GM18517 (cell line): ENCODE data around the gene ALG14.
"Not testable (repeated sequence)": the region's sequence is repeated elsewhere in the genome, so short reads cannot be mapped to it uniquely, and the experiment has no call there.

Source experiments
- ATAC-seq: cut with Tn5 transposase; IDR thresholded peaks from one replicate; pipeline ENCODE4 v1.9.1; 2021; ENCODE audit warnings: mild to moderate bottlenecking, moderate library complexity; ENCODE audit not compliant: unreplicated experiment

The ALG14 gene

DNA sequence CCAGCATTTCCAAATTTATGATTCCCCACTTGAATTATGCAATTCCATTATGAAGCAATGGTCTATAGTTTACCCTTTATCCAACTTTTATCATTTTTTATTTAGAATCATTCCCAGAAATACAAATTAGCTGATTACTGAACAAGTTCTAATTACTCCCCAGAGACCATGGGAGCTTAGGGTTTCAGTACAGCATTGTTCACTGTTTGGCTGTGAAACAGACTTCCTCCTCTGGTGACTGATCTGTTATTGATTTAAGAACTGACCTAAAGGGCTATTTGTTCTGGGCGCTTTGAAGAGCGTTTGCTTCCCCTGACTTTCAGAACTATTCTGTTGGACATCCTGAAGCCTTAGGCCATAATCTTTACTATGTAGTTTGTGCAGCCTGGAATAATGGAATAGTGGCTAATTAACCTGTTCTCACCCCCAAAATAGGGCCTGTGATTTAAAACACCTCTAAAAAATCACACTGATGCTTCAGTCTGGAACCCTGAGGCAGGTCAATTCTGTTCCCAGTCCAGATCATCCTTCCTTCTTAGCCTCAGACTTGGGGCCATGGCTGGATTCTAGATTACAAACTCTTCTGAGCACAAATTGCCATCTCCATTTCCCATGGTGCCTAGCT, 58.7 kb downstream of the ALG14 start:
- ATAC-seq = no peak

DNA sequence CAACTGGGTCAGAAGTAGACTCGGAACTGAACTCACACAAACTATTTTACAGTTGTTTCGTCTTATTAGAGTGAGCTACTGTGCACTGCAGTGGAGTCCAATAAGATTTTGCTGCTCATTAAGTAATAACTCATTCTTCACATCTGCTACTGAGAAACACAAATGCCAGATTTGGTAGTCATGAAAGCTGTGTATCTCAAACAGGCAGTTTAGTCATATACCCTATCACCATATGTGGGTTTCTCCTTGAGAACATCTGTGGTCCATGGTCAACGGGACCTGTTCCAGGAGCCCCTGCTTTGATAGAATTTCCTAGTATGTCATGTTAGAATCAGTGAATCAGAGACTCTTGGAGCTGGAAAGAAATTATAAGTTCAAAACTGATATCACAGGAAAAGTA, 60.4 kb downstream of the ALG14 start:
- no peak for ATAC-seq

DNA sequence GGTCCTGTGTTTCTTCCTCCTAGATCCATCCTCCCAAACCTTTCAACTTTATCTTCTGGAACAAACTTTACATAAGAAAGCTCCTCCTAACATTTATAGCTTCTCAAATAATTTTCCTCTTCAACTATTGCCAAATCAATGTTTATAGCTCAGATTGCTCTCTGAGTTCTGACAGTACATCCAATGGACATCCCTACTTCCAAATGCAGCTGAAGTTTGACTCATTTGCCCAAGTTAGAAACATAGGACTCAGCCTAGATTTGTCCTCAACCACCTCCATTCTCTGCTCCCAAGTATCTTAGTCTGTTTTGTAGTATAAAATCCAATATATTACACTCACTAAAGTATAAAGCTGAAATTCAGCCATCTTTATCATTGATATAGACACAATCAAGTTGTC, 62.6 kb downstream of the ALG14 start:
- ATAC-seq = no peak

DNA sequence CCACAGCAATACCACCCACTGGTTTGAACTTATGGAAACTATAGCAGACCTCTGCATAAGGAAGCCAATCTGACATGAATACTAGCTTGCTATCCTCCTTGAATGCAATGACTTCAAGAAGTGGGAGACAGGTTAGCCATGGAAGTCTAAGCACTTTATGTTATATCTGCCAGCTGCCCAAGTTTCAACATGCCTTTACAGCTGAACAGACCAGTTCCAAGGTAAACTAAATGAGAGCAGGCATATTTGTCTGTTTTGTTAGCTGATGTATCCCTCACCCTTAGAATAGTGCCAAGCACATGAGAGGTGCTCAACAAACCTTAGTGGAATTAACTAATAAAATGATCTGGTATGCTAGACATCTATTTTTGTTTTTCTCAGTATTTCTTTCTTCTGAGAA, 65.1 kb downstream of the ALG14 start:
- ATAC-seq = no peak

DNA sequence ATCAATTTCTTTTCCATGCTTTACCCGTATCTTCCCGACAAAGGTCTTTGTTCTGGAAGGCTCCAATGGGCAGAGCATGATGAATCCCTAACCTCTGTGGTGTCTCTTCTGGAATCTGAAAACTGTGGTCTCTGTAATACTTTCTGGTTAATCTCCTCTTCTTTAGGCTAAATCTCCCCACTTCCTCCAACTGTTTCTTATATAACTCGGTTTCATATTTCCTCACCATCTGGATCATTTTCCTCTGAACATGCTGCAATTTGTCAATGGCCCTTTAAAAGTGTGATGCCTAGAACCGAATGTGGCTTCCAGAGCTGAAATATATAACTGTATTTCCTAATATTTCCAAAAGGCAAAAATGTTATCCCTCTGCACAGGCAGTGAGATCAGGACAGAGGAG, 66.1 kb downstream of the ALG14 start:
- ATAC-seq = no peak

DNA sequence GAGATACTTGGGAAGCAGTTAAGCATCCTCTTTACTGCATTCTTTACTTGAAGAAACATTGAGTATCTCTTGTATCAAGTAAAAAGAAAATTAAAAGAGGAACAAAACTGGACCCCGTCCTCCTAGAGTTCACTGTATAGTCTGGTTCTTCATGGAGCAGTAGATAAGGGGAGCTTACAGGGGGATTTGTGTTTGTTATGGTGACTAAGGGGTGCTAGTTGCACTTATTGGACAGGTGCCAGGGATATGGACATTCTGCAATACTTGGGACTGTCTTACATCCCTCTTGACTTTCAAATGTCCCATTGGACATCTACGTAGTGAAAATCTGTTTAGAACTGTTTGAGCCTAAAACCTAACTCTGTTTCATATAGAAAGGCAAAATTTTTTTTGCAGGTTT, 67.2 kb downstream of the ALG14 start:
- ATAC-seq = no peak

DNA sequence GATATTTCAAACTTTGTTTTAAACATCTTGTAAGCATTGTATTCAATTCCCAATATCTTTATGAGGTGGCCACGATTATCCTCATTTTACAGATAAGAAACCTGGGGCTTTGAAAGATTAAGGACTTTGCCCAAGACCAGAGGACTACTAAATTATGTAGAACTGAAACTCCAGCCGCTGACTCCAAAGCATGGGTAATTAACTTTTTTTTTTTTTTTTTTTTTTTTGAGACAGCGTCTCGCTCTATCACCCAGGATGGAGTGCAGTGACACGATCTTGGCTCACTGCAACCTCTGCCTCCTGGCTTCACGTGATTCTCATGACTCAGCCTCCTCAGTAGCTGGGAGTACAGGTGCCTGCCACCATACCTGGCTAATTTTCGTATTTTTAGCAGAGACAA, 68.7 kb downstream of the ALG14 start:
- no peak for ATAC-seq

DNA sequence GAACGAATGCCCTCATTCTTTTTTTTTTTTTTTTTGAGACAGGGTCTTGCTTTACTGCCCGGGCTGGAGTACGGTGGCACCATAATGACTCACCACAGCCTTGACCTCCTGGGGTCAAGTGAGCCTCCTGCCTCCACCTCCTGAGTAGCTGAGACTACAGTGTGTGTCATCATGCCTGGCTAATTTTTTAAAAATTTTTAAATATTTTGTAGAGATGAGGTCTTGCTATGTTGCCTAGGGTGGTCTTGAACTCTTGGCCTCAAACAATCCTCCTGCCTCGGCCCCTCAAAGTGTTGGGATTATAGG, 69.4 kb downstream of the ALG14 start:
- ATAC-seq = no peak

DNA sequence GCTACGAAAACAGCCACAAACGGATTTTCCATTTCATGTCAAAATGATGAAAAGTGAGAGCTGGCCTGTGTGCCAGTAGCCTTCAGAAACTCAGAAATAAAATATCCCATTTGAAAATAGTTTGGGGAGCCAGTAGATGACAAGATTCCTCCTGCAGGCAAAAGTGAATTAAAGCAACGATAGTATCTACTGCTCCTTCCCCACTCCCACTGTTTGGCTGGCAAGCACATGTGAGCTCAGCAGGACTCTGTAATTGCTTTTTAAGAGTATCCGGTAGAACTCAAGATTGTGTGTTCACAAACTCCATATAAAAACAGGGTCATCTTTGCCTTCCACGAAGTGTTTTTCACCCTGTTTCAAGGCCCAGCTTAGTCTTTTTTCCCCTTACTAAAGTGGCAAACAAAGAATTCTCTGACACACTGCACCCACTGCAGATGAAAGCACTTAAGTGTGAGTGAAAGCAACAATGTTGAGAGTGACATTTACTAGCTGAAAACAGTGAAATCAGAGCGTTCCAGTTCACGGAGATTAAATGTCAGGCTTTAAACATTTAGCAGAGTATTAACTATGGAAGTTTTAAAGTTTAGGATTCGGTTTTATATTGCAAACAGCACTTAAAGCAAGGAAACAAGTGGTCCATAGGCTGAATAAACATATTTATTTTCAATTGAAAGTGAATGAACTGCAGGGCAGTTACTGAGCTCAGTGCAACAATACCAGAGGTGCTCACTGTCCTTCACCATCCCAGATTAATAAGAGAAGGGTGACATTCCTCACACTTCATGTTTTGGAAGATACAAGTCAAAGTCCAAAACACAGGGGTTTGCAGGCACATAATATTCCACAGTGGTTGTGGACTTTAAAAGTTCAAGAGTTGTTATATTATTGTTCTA, 70.0 kb downstream of the ALG14 start:
- ATAC-seq = no peak

DNA sequence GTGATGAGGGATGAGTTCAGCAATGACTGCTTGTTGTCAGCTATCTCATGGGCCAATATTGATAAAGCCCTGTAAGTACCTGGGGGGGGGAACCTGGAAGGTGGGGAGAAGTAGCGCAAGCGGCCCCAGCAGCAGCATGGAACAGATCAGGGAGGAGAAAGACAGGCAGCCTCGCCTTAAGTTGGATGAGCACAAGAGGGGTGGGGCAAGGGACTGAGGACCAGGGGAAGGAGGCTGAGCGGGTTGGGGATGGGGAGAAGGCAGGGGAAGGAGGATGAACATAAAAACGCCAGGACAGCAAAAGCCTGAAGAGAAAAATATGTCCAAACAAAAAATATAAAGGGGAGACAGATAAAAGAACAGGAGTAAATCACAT, 70.6 kb downstream of the ALG14 start:
- no peak for ATAC-seq

DNA sequence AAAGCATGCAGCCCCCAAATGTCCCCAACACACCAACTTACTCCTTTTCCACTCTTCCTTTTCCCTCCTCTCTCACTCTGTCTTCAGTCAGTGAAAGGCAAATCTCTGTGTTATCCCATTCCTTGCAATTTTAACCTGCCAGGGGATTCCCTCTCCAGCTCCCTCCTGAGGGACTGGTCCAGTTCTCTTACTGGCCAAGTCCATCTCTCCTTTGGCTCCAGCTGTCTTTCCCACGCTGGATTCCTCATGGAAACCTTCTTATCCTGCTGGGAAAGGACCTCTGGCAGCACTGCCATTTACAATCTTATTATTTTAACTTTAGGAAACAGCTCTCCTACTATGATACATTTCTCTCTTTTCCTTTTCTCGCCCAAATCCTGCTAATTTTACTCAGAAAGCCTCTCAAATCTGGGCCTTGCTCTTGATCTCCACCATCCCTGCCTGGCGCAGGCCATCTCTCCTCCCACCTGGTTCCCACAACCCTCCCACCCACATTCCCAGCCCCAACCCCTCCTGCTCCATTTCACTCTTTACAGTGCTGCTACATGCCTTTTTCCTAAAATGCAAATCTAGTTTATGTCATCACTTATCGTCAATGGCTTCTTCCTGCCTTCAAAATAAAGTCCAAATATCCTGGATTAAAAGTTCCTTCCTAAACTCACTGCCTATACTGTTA, 73.2 kb downstream of the ALG14 start:
- no peak for ATAC-seq

DNA sequence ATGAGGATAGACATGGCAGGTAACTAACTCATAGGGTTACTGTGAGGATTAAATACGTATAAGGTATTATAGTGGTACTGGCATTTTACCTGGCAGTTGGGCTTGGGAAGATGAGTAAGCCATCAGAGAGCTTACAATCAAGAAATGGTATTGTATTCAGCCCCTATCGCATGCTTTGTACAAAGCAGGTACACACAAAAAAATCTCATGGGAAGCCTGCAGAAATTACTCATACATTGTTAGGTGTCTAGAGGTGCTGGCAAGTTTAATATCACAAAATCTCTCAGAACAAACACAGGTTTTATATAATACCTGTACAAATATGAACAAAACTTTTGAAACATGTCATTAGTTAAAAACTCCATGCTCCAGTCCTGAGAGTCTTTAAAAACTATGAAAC, 74.0 kb downstream of the ALG14 start:
- no peak for ATAC-seq

DNA sequence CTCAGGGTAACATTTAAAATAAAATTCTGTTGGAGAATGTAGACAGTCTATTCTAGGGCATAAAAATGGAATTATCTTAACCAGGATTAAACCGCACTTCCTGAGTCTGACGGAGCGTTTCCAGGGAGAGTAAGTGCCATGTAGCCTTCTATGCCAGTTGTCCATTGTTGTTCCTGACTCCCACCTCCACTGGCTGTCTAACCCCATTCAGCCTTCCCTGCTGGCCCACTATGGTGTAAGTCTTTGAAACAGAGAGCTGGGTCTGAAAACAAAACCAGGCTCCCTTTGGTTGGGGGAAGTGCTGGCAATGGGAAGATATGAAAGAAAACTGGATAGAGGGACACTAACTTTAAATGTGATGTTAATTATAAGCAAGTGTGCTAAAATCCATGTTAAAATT, 74.6 kb downstream of the ALG14 start:
- no peak for ATAC-seq

DNA sequence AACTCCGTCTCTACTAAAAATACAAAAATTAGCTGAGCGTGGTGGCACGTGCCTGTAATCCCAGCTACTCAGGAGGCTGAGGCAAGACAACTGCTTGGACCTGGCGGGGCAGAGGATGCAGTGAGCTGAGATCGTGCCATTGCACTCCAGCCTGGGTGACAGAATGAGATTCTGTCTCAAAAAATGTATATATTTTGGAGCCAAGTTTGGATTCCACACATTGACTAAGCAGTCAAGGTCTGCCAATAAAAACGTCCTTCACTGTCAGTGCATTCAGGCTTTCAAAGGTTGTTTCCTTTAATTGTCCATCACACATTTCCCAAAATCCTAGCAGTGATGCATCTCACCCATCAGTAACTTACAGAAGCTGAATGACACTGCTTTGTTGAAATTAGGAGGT, 77.2 kb downstream of the ALG14 start:
- not testable (repeated sequence) for ATAC-seq

DNA sequence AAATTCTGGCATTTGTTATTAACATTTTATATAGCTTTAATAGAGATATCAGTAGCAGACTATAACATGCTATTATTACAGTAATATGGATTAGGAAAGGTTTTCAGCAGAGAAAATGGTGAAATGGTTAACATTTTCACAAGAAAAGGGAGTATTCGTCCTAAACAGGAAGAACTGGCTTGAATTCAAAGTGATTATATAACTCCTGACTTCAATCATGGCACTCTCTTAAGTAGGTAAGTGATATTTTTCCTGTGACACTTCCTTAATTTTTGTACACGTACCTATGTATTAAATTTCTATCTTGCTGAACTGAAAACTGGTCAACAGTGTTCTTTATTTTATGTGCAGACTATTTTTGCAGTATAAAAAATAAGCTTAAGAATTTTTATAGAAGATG, 77.9 kb downstream of the ALG14 start:
- no peak for ATAC-seq

DNA sequence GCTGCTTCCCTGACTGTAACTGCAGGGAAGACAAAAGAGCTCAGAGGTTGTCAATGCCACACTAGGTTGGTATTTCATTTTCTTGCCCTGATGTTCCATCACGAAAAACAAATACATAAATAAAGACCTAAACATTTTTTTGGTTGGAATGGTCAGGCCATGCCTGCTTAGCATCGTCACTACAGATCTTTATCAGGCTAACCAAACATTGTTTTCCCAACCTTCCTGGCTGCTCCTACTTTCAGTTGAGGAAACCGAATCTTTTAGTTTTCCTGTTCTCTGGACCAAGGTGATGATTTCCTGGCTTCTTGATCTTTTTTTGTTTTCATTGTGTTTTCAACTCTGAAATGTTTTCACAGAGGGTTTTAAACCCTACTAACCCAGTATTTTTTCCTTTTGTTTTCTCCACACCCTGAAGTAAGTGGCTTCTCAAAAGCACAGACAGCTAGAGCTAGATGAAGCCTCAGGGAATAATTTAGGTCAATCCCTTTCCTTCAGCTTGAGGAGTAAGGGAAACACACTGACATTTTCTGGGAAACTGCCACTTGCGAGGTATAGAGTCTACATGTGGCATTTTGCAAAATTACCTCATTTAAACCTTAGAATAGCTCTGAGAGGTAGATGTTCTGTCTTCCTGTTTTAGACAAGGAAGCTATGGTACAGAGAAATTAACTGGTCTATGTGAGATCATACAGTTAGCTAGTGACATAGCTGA, 78.7 kb downstream of the ALG14 start:
- ATAC-seq = no peak

DNA sequence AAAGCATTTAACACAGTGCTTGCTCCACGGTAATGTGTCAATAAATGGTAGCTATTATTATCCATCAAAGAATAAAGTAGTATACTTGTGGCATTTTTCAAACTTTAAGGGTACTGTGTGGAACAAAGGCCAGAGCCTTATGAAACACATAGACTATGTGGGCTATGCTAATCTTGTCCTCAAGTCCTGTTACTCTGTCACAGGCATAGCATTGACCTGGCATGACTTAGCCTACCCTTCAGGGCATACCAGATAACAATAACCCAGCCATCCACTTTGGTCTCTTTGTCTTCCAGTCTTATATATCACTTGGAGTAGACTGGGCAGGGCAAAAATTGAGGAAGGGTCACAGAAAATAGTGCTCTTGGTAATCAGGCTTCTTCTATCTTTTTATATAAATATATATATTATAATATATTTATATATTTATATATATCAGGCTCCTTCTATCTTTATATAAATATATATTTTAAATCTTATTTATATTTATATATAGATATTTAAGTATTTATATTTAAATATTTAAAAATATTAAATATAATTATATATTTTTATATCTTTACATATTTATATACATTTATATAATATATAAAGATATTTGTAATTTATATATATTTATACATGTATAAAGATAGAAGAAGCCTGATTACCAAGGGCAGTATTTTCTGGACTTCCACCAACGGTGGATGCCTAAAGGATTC, 79.7 kb downstream of the ALG14 start:
- ATAC-seq = no peak

DNA sequence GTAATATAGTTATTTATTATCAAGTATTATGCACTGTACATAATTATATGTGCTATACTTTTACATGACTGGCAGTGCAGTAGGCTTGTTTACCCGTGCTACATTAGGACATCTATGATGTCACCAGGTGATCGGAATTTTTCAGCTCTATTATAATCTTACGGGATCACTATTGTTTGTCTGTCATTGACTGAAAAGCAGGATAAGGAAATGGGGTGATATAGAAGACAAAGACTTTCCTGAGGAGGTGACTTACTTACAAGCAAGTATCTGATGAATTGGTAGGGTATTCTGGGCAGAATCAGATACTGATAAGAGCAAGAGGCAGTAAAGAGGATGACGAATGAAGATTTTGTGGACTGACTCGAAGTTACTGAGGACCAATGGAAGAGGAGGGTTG, 80.6 kb downstream of the ALG14 start:
- no peak for ATAC-seq

DNA sequence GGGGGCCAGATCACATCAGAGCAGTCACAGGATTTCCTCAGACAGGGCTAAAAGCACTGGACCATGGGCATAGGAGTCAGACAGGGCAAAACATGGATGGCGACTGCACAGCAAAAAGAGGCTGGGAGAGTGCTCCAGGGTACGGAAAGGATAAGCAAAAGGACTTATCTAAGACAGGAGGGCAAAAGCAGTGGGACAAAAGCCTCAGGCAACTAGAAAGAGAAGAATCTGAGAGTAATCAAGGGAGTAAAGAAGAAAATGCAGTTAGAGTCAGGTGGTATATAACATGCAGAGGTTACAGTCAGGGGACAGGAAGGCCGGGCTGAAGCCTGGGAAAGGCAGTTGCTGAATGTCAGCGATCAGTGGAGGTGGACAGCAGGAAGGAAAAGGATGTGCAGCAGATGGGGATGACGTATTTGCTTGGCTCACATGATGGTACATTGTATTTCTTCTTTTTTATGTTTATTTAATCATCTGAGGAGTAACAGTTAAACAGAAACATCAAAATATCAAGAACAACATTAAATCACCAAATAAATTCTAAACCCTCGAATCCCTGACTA, 82.8 kb downstream of the ALG14 start:
- ATAC-seq = no peak

DNA sequence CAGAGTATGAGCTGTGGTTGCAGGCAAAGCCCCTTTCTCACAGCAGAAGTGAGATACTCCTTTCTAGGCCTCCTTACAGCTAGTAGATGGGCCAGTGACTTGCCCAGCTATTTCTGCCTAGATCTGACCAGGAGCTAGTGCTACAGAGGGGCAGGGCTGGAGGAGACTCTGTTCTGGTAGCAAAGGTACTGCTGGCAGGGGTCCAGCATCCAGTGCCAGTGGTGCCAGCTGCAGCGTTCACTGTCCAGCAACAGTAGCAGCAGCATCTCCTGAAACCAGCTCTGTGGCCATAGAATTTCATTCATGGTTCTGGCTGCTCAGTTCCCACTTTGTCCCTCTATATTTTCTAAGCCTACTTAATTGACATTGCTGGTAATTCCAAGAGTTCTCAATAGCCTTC, 83.4 kb downstream of the ALG14 start:
- ATAC-seq = no peak

DNA sequence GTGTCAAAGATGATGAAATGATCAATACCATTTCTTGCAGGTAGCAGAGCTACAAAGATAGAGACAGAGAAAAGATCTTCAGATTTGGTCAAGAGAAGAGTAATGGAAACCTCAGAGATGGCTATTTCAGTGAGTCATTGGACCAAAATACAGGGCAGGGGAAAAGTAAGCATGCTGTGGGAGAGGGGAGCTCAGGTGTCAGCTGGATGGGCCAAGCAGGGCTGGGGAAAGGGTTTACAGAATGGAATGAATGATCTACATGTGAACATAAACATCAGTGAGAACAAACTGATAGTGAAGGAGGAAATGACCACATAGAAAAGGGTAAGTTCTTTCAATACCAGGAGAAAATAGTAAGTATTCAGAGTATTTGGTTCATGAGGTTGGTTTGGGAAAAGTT, 84.4 kb downstream of the ALG14 start:
- ATAC-seq = no peak
